NCI-H2107 (cell line): ENCODE results near the gene CCDC88C.
A peak's percentile ranks its signal among the peaks of the same experiment; 100 is the strongest.

ENCODE experiments used
- DNase-seq: peaks from one replicate; lab custom pipeline; 2025; lab: John Stamatoyannopoulos, UW

CCDC88C gene

GRCh38 chr14:91399868-91400640 lies 17.6 kb downstream of the CCDC88C start:
- no peak for DNase-seq

- DNase-seq, result no peak
Observed at GRCh38 chr14:91398707-91399106, 18.9 kb downstream of the CCDC88C start.

- no peak for DNase-seq
Observed at GRCh38 chr14:91397965-91398591, 19.5 kb downstream of the CCDC88C start.

- peak; percentile 45 for DNase-seq
Observed at GRCh38 chr14:91396959-91397815, 20.4 kb downstream of the CCDC88C start.

GRCh38 chr14:91396013-91396660 lies 21.5 kb downstream of the CCDC88C start:
- DNase-seq, result no peak

GRCh38 chr14:91395466-91395865 lies 22.2 kb downstream of the CCDC88C start:
- no peak for DNase-seq

- no peak for DNase-seq
Observed at GRCh38 chr14:91394105-91395081, 23.2 kb downstream of the CCDC88C start.

- DNase-seq, result no peak
Observed at GRCh38 chr14:91392623-91393303, 24.9 kb downstream of the CCDC88C start.

GRCh38 chr14:91390165-91390778 lies 27.3 kb downstream of the CCDC88C start:
- DNase-seq, result no peak

- DNase-seq, result no peak
Observed at GRCh38 chr14:91389150-91389549, 28.5 kb downstream of the CCDC88C start.

- DNase-seq, result no peak
Observed at GRCh38 chr14:91388551-91388975, 29.1 kb downstream of the CCDC88C start.

GRCh38 chr14:91387951-91388381 lies 29.7 kb downstream of the CCDC88C start:
- no peak for DNase-seq

GRCh38 chr14:91387169-91387835 lies 30.3 kb downstream of the CCDC88C start:
- peak; percentile 86 for DNase-seq

GRCh38 chr14:91385697-91386096 lies 31.9 kb downstream of the CCDC88C start:
- no peak for DNase-seq

GRCh38 chr14:91385224-91385623 lies 32.4 kb downstream of the CCDC88C start:
- no peak for DNase-seq

GRCh38 chr14:91383439-91383838 lies 34.2 kb downstream of the CCDC88C start:
- DNase-seq, result peak; percentile 60

- no peak for DNase-seq
Observed at GRCh38 chr14:91381801-91382670, 35.6 kb downstream of the CCDC88C start.
